Fibroblast of lung (primary cell): ENCODE results near the gene CFAP119. TPM values are rescaled to one million over a fixed set of nuclear protein-coding genes. Genes with fewer than 3 reads are reported as not detected.

Experiments
- DNase-seq, 2 donors: peaks; one replicate each; pipeline versions ENCODE4 v3.0.0 to v3.0.0-alpha.2; 2010; ENCODE audit warnings: low read depth in 2 of 2
- H2AFZ ChIP-seq: 2 replicates; pipeline ENCODE4 v1.5.1; 2012; ENCODE audit warnings: low read length, control low read depth, inconsistent platforms
- H3K27ac ChIP-seq: 2 replicates; pipeline ENCODE4 v1.5.1; 2011; ENCODE audit warnings: low read length, control low read depth; ENCODE audit not compliant: insufficient read depth
- H3K27me3 ChIP-seq: 2 replicates; pipeline ENCODE4 v1.5.1; 2011; ENCODE audit warnings: mild to moderate bottlenecking, low read length; ENCODE audit not compliant: control insufficient read depth, insufficient read depth
- H3K36me3 ChIP-seq: 2 replicates; pipeline ENCODE4 v1.5.1; 2011; ENCODE audit warnings: low read length; ENCODE audit not compliant: control insufficient read depth, insufficient read depth
- H3K4me1 ChIP-seq: 2 replicates; pipeline ENCODE4 v1.5.1; 2011; ENCODE audit warnings: low read length; ENCODE audit not compliant: control insufficient read depth, insufficient read depth; ENCODE audit errors: extremely low read depth
- H3K4me2 ChIP-seq: 2 replicates; pipeline ENCODE4 v1.5.1; 2011; ENCODE audit warnings: low read length, control low read depth; ENCODE audit not compliant: insufficient read depth; ENCODE audit errors: extremely low read depth
- H3K4me3 ChIP-seq, 4 experiments: fragments of 200-600 bp in 1 of 4; sonication (generic) in 1 of 4; replicated peaks in 1 of 4; 2 replicates each; pipeline ENCODE4 v1.5.1; 2011 to 2016; ENCODE audit warnings: low read length in 4 of 4, low read depth in 3 of 4, mild to moderate bottlenecking in 3 of 4, control low read depth in 2 of 4, inconsistent platforms in 1 of 4, mixed read lengths in 1 of 4; ENCODE audit not compliant: insufficient read depth in 1 of 4; ENCODE audit errors: control extremely low read depth in 1 of 4
- H3K79me2 ChIP-seq: 2 replicates; pipeline ENCODE4 v1.5.1; 2012; ENCODE audit warnings: mild to moderate bottlenecking, low read length, inconsistent platforms; ENCODE audit not compliant: control insufficient read depth, insufficient read depth
- H3K9ac ChIP-seq: 2 replicates; pipeline ENCODE4 v1.5.1; 2011; ENCODE audit warnings: mild to moderate bottlenecking, low read length, control low read depth; ENCODE audit not compliant: insufficient read depth
- H3K9me3 ChIP-seq: 2 replicates; pipeline ENCODE4 v1.5.1; 2012; ENCODE audit warnings: low read depth, low read length; ENCODE audit not compliant: control insufficient read depth, insufficient read depth
- H4K20me1 ChIP-seq: 2 replicates; pipeline ENCODE4 v1.5.1; 2011; ENCODE audit warnings: low read length; ENCODE audit not compliant: control insufficient read depth, insufficient read depth; ENCODE audit errors: extremely low read depth
- CTCF ChIP-seq, 2 donors: IDR thresholded peaks in 1 of 2; conservative IDR thresholded peaks in 1 of 2; 1 replicate in 1 of 2; 2 replicates in 1 of 2; pipeline ENCODE4 v1.5.1; 2011 to 2012; ENCODE audit warnings: low read length in 2 of 2, control low read depth in 1 of 2, inconsistent platforms in 1 of 2, low read depth in 1 of 2, mild to moderate bottlenecking in 1 of 2
- EZH2 ChIP-seq: IDR thresholded peaks from 2 replicates; pipeline ENCODE4 v1.5.1; 2012; ENCODE audit warnings: low read length, control low read depth, mild to moderate bottlenecking; ENCODE audit errors: missing control alignments
- polyA plus RNA-seq, 2 donors: library from polyadenylated mRNA; depleted of rRNA in 1 of 2; stranded (reverse) in 1 of 2; unstranded in 1 of 2; fragments of >200 nt; gene quantifications; 2 replicates each; pipeline ENCODE4 v1.2.1, GENCODE V29; 2011 to 2012; ENCODE audit warnings: missing spikeins in 1 of 2
- total RNA-seq: library from RNA; depleted of rRNA; stranded (reverse); fragments of >200 nt; gene quantifications from 2 replicates; pipeline ENCODE4 v1.2.1, GENCODE V29; 2014

The CFAP119 gene
- total and polyA plus RNA-seq, 2 donors (not counting 1 experiment from before 2014, with no cell fraction given): 1.3 to 1.5 TPM

GRCh38 chr16:30740364-30741251, 21.3 kb downstream of the CFAP119 start:
- TF ChIP-seq CTCF (conservative IDR thresholded peaks at IDR 0.05 in 1 of 2, IDR thresholded peaks at IDR 0.05 in 1 of 2; ENCODE audit: low read depth in 1 of 2, low read length in 2 of 2) (no peak), EZH2 (no peak)
- peaks cover 22% of the 10 kb centered on the region for H3K4me1 ChIP-seq
- H3K27me3 ChIP-seq: no peaks in the 10 kb centered on the region
- peak; percentile 80 to 87 for DNase-seq
- no peak overlapping the region for H2AFZ ChIP-seq
- H4K20me1 ChIP-seq: no peaks in the 10 kb centered on the region
- no peak overlapping the region for H3K9ac ChIP-seq
- H3K9me3 ChIP-seq: no peaks in the 10 kb centered on the region
- H3K27ac ChIP-seq: peak overlapping the region; percentile 65
- peak overlapping the region in 1 of 4 experiments; percentile 22 for H3K4me3 ChIP-seq
- H3K4me2 ChIP-seq: peak overlapping the region; percentile 34
- no peaks in the 10 kb centered on the region for H3K79me2 ChIP-seq
- peaks cover 38% of the 10 kb centered on the region for H3K36me3 ChIP-seq

DNA sequence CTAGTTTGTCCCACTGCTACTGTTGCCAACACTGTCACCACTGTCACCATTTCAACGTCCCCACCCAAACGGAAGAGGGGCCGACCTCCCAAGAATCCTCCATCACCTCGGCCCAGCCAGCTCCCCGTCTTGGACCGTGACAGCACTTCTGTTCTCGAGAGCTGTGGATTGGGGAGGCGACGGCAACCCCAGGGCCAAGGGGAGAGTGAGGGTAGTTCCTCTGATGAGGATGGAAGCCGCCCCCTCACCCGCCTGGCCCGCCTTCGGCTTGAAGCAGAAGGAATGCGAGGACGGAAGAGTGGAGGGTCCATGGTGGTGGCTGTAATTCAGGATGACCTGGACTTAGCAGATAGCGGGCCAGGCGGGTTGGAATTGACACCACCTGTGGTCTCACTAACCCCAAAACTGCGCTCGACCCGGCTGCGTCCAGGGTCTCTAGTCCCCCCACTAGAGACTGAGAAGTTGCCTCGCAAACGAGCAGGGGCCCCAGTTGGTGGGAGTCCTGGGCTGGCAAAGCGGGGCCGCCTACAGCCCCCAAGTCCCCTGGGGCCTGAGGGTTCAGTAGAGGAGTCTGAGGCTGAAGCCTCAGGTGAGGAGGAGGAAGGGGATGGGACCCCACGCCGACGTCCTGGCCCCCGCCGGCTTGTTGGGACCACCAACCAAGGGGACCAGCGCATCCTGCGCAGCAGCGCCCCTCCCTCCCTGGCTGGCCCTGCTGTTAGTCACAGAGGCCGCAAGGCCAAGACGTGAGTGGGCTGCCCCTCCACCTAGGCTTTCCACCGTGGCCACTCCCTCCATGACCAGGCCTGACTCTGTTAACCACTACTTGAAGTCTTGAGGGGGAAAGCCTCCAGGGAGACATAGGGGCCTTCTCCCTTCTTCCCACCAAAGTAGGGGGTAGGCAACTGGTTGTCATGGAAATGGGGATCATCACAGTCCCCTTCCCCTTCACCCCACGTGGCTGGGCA, 22.6 kb downstream of the CFAP119 start:
- Histone ChIP-seq H3K27me3 (no peaks in the 10 kb centered on the region), H3K9ac (no peak overlapping the region), H4K20me1 (no peaks in the 10 kb centered on the region), H3K36me3 (peaks cover 38% of the 10 kb centered on the region), H3K4me3 (no peak overlapping the region), H3K4me1 (peaks cover 22% of the 10 kb centered on the region), H3K4me2 (no peak overlapping the region), H3K27ac (peak overlapping the region; percentile 65), H3K79me2 (no peaks in the 10 kb centered on the region), H3K9me3 (no peaks in the 10 kb centered on the region), H2AFZ (no peak overlapping the region)
- no peak for TF ChIP-seq CTCF (conservative IDR thresholded peaks at IDR 0.05 in 1 of 2, IDR thresholded peaks at IDR 0.05 in 1 of 2; ENCODE audit: low read depth in 1 of 2, low read length in 2 of 2)
- no peak for TF ChIP-seq EZH2
- no peak for DNase-seq
